Duodenal mucosa (tissue), 2 donors: ENCODE data around the gene CARD14.
A peak's percentile ranks its signal among the peaks of the same experiment; 100 is the strongest.

Experiments
- H3K27ac ChIP-seq: one replicate; pipeline ENCODE4 v1.7.0; 2013; ENCODE audit warnings: low read depth, low read length
- H3K27me3 ChIP-seq, 2 donors: one replicate each; pipeline ENCODE4 v1.7.0; 2013; ENCODE audit warnings: low read length in 2 of 2, control low read depth in 1 of 2; ENCODE audit not compliant: insufficient read depth in 2 of 2, control insufficient read depth in 1 of 2
- H3K36me3 ChIP-seq, 2 donors: one replicate each; pipeline ENCODE4 v1.7.0; 2013; ENCODE audit warnings: low read length in 2 of 2, control low read depth in 1 of 2; ENCODE audit not compliant: insufficient read depth in 2 of 2, control insufficient read depth in 1 of 2
- H3K4me1 ChIP-seq, 2 donors: one replicate each; pipeline ENCODE4 v1.7.0; 2013; ENCODE audit warnings: low read length in 2 of 2, control low read depth in 1 of 2; ENCODE audit not compliant: insufficient read depth in 2 of 2, control insufficient read depth in 1 of 2
- H3K4me3 ChIP-seq, 2 donors: one replicate each; pipeline ENCODE4 v1.7.0; 2013; ENCODE audit warnings: low read length in 2 of 2, low read depth in 1 of 2
- H3K9ac ChIP-seq, 2 donors: one replicate each; pipeline ENCODE4 v1.7.0; 2013; ENCODE audit warnings: low read length in 2 of 2, low read depth in 1 of 2
- H3K9me3 ChIP-seq, 2 donors: one replicate each; pipeline ENCODE4 v1.7.0; 2013; ENCODE audit warnings: low read length in 2 of 2, control low read depth in 1 of 2; ENCODE audit not compliant: control insufficient read depth in 1 of 2

Gene CARD14

GRCh38 chr17:80245566-80246265 lies 75.9 kb downstream of the CARD14 start:
- Histone ChIP-seq H3K4me3 (no peak overlapping the region), H3K27me3 (no peaks in the 10 kb centered on the region), H3K36me3 (peaks cover 5 to 14% of the 10 kb centered on the region in 2 donors), H3K4me1 (no peaks in the 10 kb centered on the region), H3K27ac (no peak overlapping the region), H3K9ac (no peak overlapping the region), H3K9me3 (no peaks in the 10 kb centered on the region)

GRCh38 chr17:80246266-80246681 lies 76.4 kb downstream of the CARD14 start:
- H3K27ac ChIP-seq = no peak overlapping the region
- H3K4me3 ChIP-seq = no peak overlapping the region
- peaks cover 5 to 14% of the 10 kb centered on the region in 2 donors for H3K36me3 ChIP-seq
- no peak overlapping the region for H3K9ac ChIP-seq
- no peaks in the 10 kb centered on the region for H3K4me1 ChIP-seq
- no peaks in the 10 kb centered on the region for H3K27me3 ChIP-seq
- no peaks in the 10 kb centered on the region for H3K9me3 ChIP-seq

- Histone ChIP-seq H3K9ac (no peak overlapping the region), H3K27ac (no peak overlapping the region), H3K4me1 (no peaks in the 10 kb centered on the region), H3K4me3 (no peak overlapping the region), H3K9me3 (no peaks in the 10 kb centered on the region), H3K36me3 (peaks cover 5 to 14% of the 10 kb centered on the region in 2 donors), H3K27me3 (no peaks in the 10 kb centered on the region)
These were observed 76.9 kb downstream of the CARD14 start for GRCh38 chr17:80246726-80247125.

GRCh38 chr17:80247561-80247960 lies 77.7 kb downstream of the CARD14 start:
- Histone ChIP-seq H3K9ac (no peak overlapping the region), H3K9me3 (no peaks in the 10 kb centered on the region), H3K27me3 (no peaks in the 10 kb centered on the region), H3K4me1 (no peaks in the 10 kb centered on the region), H3K4me3 (no peak overlapping the region), H3K36me3 (peaks cover 5 to 14% of the 10 kb centered on the region in 2 donors), H3K27ac (no peak overlapping the region)

GRCh38 chr17:80248001-80248893 lies 78.4 kb downstream of the CARD14 start:
- Histone ChIP-seq H3K27me3 (no peaks in the 10 kb centered on the region), H3K4me1 (no peaks in the 10 kb centered on the region), H3K36me3 (peaks cover 5 to 14% of the 10 kb centered on the region in 2 donors), H3K9ac (no peak overlapping the region), H3K4me3 (no peak overlapping the region), H3K27ac (no peak overlapping the region), H3K9me3 (no peaks in the 10 kb centered on the region)

GRCh38 chr17:80248894-80249710 lies 79.3 kb downstream of the CARD14 start:
- peaks cover 0 to 14% of the 10 kb centered on the region in 2 donors for H3K36me3 ChIP-seq
- no peak overlapping the region for H3K9ac ChIP-seq
- H3K27me3 ChIP-seq = no peaks in the 10 kb centered on the region
- H3K9me3 ChIP-seq = no peaks in the 10 kb centered on the region
- no peaks in the 10 kb centered on the region for H3K4me1 ChIP-seq
- H3K27ac ChIP-seq = no peak overlapping the region
- H3K4me3 ChIP-seq = no peak overlapping the region

- H3K36me3 ChIP-seq = no peaks in the 10 kb centered on the region
- H3K27me3 ChIP-seq = no peaks in the 10 kb centered on the region
- H3K27ac ChIP-seq = no peak overlapping the region
- no peak overlapping the region for H3K9ac ChIP-seq
- H3K4me1 ChIP-seq = peaks cover 7 to 11% of the 10 kb centered on the region in 2 donors
- H3K4me3 ChIP-seq = no peak overlapping the region
- H3K9me3 ChIP-seq = no peaks in the 10 kb centered on the region
These were observed 82.1 kb downstream of the CARD14 start for GRCh38 chr17:80251966-80252365.

- Histone ChIP-seq H3K36me3 (no peaks in the 10 kb centered on the region), H3K27ac (no peak overlapping the region), H3K4me3 (no peak overlapping the region), H3K9ac (no peak overlapping the region), H3K27me3 (no peaks in the 10 kb centered on the region), H3K4me1 (peaks cover 7 to 11% of the 10 kb centered on the region in 2 donors), H3K9me3 (no peaks in the 10 kb centered on the region)
These were observed 83.0 kb downstream of the CARD14 start for GRCh38 chr17:80252871-80253270.

- Histone ChIP-seq H3K9me3 (no peaks in the 10 kb centered on the region), H3K4me3 (no peak overlapping the region), H3K27me3 (no peaks in the 10 kb centered on the region), H3K36me3 (no peaks in the 10 kb centered on the region), H3K9ac (no peak overlapping the region), H3K4me1 (peaks cover 7 to 11% of the 10 kb centered on the region in 2 donors), H3K27ac (peak overlapping the region; percentile 30)
These were observed 84.0 kb downstream of the CARD14 start for GRCh38 chr17:80253631-80254395.
